Measurements from ENCODE around the gene INPP5D.

- TF ChIP-seq CTCF (IDR thresholded peaks at IDR 0.05; ENCODE audit: low read depth, low read length, poor library complexity, severe bottlenecking) (no peak), EZH2phosphoT487 (IDR thresholded peaks at IDR 0.05; ENCODE audit: borderline replicate concordance, low read length) (no peak)
These were observed 27.4 kb upstream of the INPP5D start, which contains the start of gene NEU2 for GRCh38 chr2:233032551-233033320.

All from DOHH2 (cell line).